IMR-90 (cell line): ENCODE results near the gene CDC73. TPM values are rescaled to one million over a fixed set of nuclear protein-coding genes. Genes with fewer than 3 reads are reported as not detected.

ENCODE experiments used
- ATAC-seq: fragments of 200-7000 bp; cut with Tn5 transposase; 2 replicates; pipeline ENCODE4 v1.9.1; 2020; ENCODE audit warnings: low read depth, mild to moderate bottlenecking, moderate library complexity
- BruUV-seq: library from RNA; stranded (reverse); fragments of 400-500 nt; replicated peaks from 2 replicates; lab custom pipeline; 2021; lab: Mats Ljungman, UMichigan
- CTCF ChIA-PET: fragments of 300-600 bp; formaldehyde crosslinking; extraction: SDS; loops from one replicate; lab custom pipeline; 2021; ENCODE audit warnings: antibody characterized with exemption; lab: Yijun Ruan, JAX
- POLR2A ChIA-PET: fragments of 300-600 bp; sonication (Branson Sonifier 250); formaldehyde crosslinking; loops from one replicate; lab custom pipeline; 2022; ENCODE audit warnings: antibody characterized with exemption; ENCODE audit not compliant: unreplicated experiment; lab: Charles Lee
- DNase-seq: peaks from one replicate; pipeline ENCODE4 v3.0.0; 2013
- H2AFZ ChIP-seq: replicated peaks from 2 replicates; pipeline ENCODE3; 2013; ENCODE audit warnings: low read length, mild to moderate bottlenecking; ENCODE audit not compliant: poor library complexity
- H2AK5ac ChIP-seq: 2 replicates; pipeline ENCODE4 v1.6.1; 2013; ENCODE audit warnings: low read depth, low read length, inconsistent platforms
- H2AK9ac ChIP-seq: replicated peaks from 2 replicates; pipeline ENCODE3; 2013; ENCODE audit warnings: mild to moderate bottlenecking, low read depth, low read length, moderate library complexity; ENCODE audit not compliant: poor library complexity
- H2BK120ac ChIP-seq: 2 replicates; pipeline ENCODE4 v1.6.1; 2013; ENCODE audit warnings: low read depth, low read length, inconsistent platforms
- H2BK15ac ChIP-seq: 3 replicates; pipeline ENCODE4 v1.6.1; 2013; ENCODE audit warnings: low read depth, low read length, inconsistent platforms
- H2BK20ac ChIP-seq: 2 replicates; pipeline ENCODE4 v1.6.1; 2013; ENCODE audit warnings: low read depth, mild to moderate bottlenecking, inconsistent platforms, low read length, moderate library complexity
- H2BK5ac ChIP-seq: 2 replicates; pipeline ENCODE4 v1.6.1; 2013; ENCODE audit warnings: mild to moderate bottlenecking, low read depth, low read length, inconsistent platforms; ENCODE audit not compliant: poor library complexity, severe bottlenecking
- H3K14ac ChIP-seq: replicated peaks from 2 replicates; pipeline ENCODE4 v1.6.1; 2013; ENCODE audit warnings: low read depth, low read length, inconsistent platforms
- H3K18ac ChIP-seq: 2 replicates; pipeline ENCODE4 v1.6.1; 2013; ENCODE audit warnings: low read depth, low read length, control low read depth
- H3K23ac ChIP-seq: 2 replicates; pipeline ENCODE4 v1.6.1; 2013; ENCODE audit warnings: low read depth, low read length, inconsistent platforms
- H3K27ac ChIP-seq: 2 replicates; pipeline ENCODE4 v1.5.1; 2013; ENCODE audit warnings: mild to moderate bottlenecking, control low read depth, low read length; ENCODE audit not compliant: insufficient read depth
- H3K27me3 ChIP-seq: 2 replicates; pipeline ENCODE4 v1.6.1; 2013; ENCODE audit warnings: low read length; ENCODE audit not compliant: control insufficient read depth, insufficient read depth
- H3K36me3 ChIP-seq: 2 replicates; pipeline ENCODE4 v1.6.1; 2013; ENCODE audit warnings: low read length, mixed read lengths; ENCODE audit not compliant: control insufficient read depth, insufficient read depth
- H3K4ac ChIP-seq: 2 replicates; pipeline ENCODE4 v1.6.1; 2013; ENCODE audit warnings: low read depth, low read length, inconsistent platforms
- H3K4me1 ChIP-seq: 2 replicates; pipeline ENCODE4 v1.6.1; 2013; ENCODE audit warnings: low read length, mixed read lengths; ENCODE audit not compliant: control insufficient read depth, insufficient read depth
- H3K4me2 ChIP-seq: 2 replicates; pipeline ENCODE4 v1.6.1; 2013; ENCODE audit warnings: low read depth, mild to moderate bottlenecking, control low read depth, low read length, moderate library complexity
- H3K4me3 ChIP-seq: 2 replicates; pipeline ENCODE4 v1.5.1; 2013; ENCODE audit warnings: low read depth, mild to moderate bottlenecking, control low read depth, low read length, moderate library complexity; ENCODE audit not compliant: insufficient read depth
- H3K56ac ChIP-seq: 2 replicates; pipeline ENCODE4 v1.6.1; 2013; ENCODE audit warnings: low read length, inconsistent platforms; ENCODE audit not compliant: insufficient read depth; ENCODE audit errors: extremely low read depth
- H3K79me1 ChIP-seq, 2 experiments: 2 replicates each; pipeline ENCODE4 v1.6.1; 2013; ENCODE audit warnings: low read length in 2 of 2, inconsistent platforms in 1 of 2, low read depth in 1 of 2
- H3K9ac ChIP-seq: 2 replicates; pipeline ENCODE4 v1.6.1; 2013; ENCODE audit warnings: low read depth, low read length, control low read depth
- H3K9me1 ChIP-seq: 2 replicates; pipeline ENCODE4 v1.6.1; 2013; ENCODE audit warnings: low read length, inconsistent platforms; ENCODE audit not compliant: insufficient read depth
- H3K9me3 ChIP-seq: 2 replicates; pipeline ENCODE4 v1.6.1; 2013; ENCODE audit warnings: low read length; ENCODE audit not compliant: control insufficient read depth, insufficient read depth
- H4K20me1 ChIP-seq: 2 replicates; pipeline ENCODE4 v1.6.1; 2013; ENCODE audit warnings: low read length, inconsistent platforms; ENCODE audit not compliant: insufficient read depth
- H4K5ac ChIP-seq: 2 replicates; pipeline ENCODE4 v1.6.1; 2013; ENCODE audit warnings: mild to moderate bottlenecking, low read depth, low read length, control low read depth
- H4K8ac ChIP-seq, 2 experiments: 2 replicates each; pipeline ENCODE4 v1.6.1; 2013; ENCODE audit warnings: low read depth in 2 of 2, low read length in 2 of 2, control low read depth in 1 of 2, inconsistent platforms in 1 of 2
- H4K91ac ChIP-seq: 2 replicates; pipeline ENCODE4 v1.6.1; 2013; ENCODE audit warnings: low read depth, low read length, inconsistent platforms; ENCODE audit not compliant: insufficient read depth
- BHLHE40 ChIP-seq: fragments of 150-350 bp; IDR thresholded peaks from 2 replicates; pipeline ENCODE4 v1.6.1; 2016; ENCODE audit warnings: mild to moderate bottlenecking, low read depth, low read length
- CEBPB ChIP-seq: IDR thresholded peaks from 2 replicates; pipeline ENCODE4 v1.6.1; 2012; ENCODE audit warnings: low read depth, low read length, improper control_type of control experiment
- CHD1 ChIP-seq: IDR thresholded peaks from 2 replicates; pipeline ENCODE4 v1.6.1; 2012; ENCODE audit warnings: low read depth, low read length, improper control_type of control experiment
- FOS ChIP-seq: fragments of 150-350 bp; IDR thresholded peaks from 2 replicates; pipeline ENCODE4 v1.6.1; 2016; ENCODE audit warnings: low read depth, low read length
- MAFK ChIP-seq: IDR thresholded peaks from 2 replicates; pipeline ENCODE4 v1.6.1; 2012; ENCODE audit warnings: low read depth, low read length, improper control_type of control experiment
- MAZ ChIP-seq: IDR thresholded peaks from 2 replicates; pipeline ENCODE4 v1.6.1; 2012; ENCODE audit warnings: low read depth, mild to moderate bottlenecking, low read length, improper control_type of control experiment, moderate library complexity, borderline replicate concordance
- MXI1 ChIP-seq: IDR thresholded peaks from 2 replicates; pipeline ENCODE4 v1.6.1; 2012; ENCODE audit warnings: low read depth, mild to moderate bottlenecking, low read length, moderate library complexity, borderline replicate concordance
- NFE2L2 ChIP-seq: fragments of 150-350 bp; IDR thresholded peaks from 2 replicates; pipeline ENCODE4 v1.6.1; 2016; ENCODE audit warnings: low read depth, mild to moderate bottlenecking, low read length
- POLR2A ChIP-seq: IDR thresholded peaks from 2 replicates; pipeline ENCODE4 v1.6.1; 2012; ENCODE audit warnings: mild to moderate bottlenecking, low read depth, low read length
- RAD21 ChIP-seq: IDR thresholded peaks from 2 replicates; pipeline ENCODE4 v1.6.1; 2012; ENCODE audit warnings: low read length, improper control_type of control experiment
- RCOR1 ChIP-seq: IDR thresholded peaks from 2 replicates; pipeline ENCODE4 v1.6.1; 2012; ENCODE audit warnings: mild to moderate bottlenecking, low read length, improper control_type of control experiment; ENCODE audit not compliant: insufficient replicate concordance
- RFX5 ChIP-seq: IDR thresholded peaks from 2 replicates; pipeline ENCODE4 v1.8.0; 2012; ENCODE audit warnings: low read depth, mild to moderate bottlenecking, low read length, moderate library complexity
- SMC3 ChIP-seq: fragments of 150-350 bp; IDR thresholded peaks from 2 replicates; pipeline ENCODE4 v1.6.1; 2016; ENCODE audit warnings: low read depth, mild to moderate bottlenecking, antibody characterized with exemption, low read length, moderate library complexity
- WGBS, 2 experiments: methylation state at CpG; one replicate each; pipeline versions ENCODE4 v1.1.5 to v1.1.7; 2013; ENCODE audit warnings: missing lambda C conversion rate in 2 of 2; ENCODE audit not compliant: insufficient read length in 1 of 2; ENCODE audit errors: extremely low coverage in 2 of 2; 5-methylcytosine and 5-hydroxymethylcytosine counted together
- dilution Hi-C: fragments of 300-500 bp; cut with HindIII; formaldehyde crosslinking; loops from one replicate; pipeline ENCODE4 v1.14.3; 2018; ENCODE audit warnings: low sequenced_read_pairs; ENCODE audit not compliant: unreplicated experiment
- in situ Hi-C: fragments of 300-500 bp; cut with MboI; formaldehyde crosslinking; loops from 3 replicates; pipeline ENCODE4 v1.14.3; 2019; ENCODE audit warnings: low sequenced_read_pairs, inconsistent platforms, mixed read lengths
- intact Hi-C: fragments of 100-400 bp; cut with micrococcal nuclease; formaldehyde crosslinking; loops from 2 replicates; pipeline ENCODE4 v1.10.0; 2022
- polyA plus RNA-seq, 3 experiments: library from polyadenylated mRNA; depleted of rRNA; stranded (reverse); fragments of >200 nt; gene quantifications; 2 replicates each; pipeline ENCODE4 v1.2.3, GENCODE V29; 2012; ENCODE audit warnings: low replicate concordance in 1 of 3
- total RNA-seq: library from RNA; depleted of rRNA; stranded (reverse); fragments of >200 nt; gene quantifications from 2 replicates; pipeline ENCODE4 v1.2.3, GENCODE V29; 2012
- TF ChIP-seq, protein P1 (sequence below): fragments of 150-350 bp; IDR thresholded peaks from 2 replicates; pipeline ENCODE4 v1.6.1; 2017; ENCODE audit warnings: mild to moderate bottlenecking, antibody characterized with exemption, low read length, low read depth
- TF ChIP-seq, protein P2 (sequence below): fragments of 150-350 bp; IDR thresholded peaks from 2 replicates; pipeline ENCODE4 v1.6.1; 2016; ENCODE audit warnings: low read depth, mild to moderate bottlenecking, low read length, moderate library complexity, borderline replicate concordance
- TF ChIP-seq, protein P3 (sequence below): conservative IDR thresholded peaks from 2 replicates; pipeline ENCODE4 v1.5.1; 2012; ENCODE audit warnings: mild to moderate bottlenecking, low read depth, low read length, improper control_type of control experiment

Gene CDC73
- total and polyA plus RNA-seq, 2 of the 4 experiments (the other 2 are of a cell fraction): 22.1 to 29.6 TPM

DNA sequence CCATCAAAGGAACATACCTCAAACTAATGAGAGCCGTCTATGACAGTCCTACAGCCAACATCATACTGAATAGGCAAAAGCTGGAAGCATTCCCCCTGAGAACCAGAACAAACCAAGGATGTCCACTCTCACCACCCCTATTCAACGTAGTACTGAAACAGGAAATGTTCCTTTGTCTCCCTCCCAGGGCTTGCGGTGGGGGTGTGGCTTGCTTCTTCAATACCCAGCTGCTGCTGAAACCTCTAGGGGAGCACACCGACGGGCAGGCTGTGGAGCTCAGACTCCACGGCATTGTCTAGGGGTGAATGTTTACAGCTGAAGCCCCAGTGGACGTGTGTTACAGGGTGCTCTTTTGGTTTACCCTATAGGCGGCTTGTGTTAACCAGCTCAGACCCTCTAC is 95.1 kb downstream of the CDC73 start:
- dilution Hi-C loops: no loop called here
- Histone ChIP-seq H3K56ac (no peak overlapping the region), H3K9me3 (peaks cover 3% of the 10 kb centered on the region), H4K91ac (no peak overlapping the region), H3K27me3 (no peaks in the 10 kb centered on the region), H2BK120ac (no peak overlapping the region), H3K14ac (no peak overlapping the region), H3K4me1 (0 out of 2 replicates have a peak, but pooled peaks cover 2% of the 10 kb centered on the region), H2AFZ (no peak overlapping the region), H2BK20ac (no peak overlapping the region), H3K9me1 (no peaks in the 10 kb centered on the region), H3K4ac (no peak overlapping the region), H4K20me1 (no peaks in the 10 kb centered on the region), H4K8ac (no peak overlapping the region), H2AK5ac (no peak overlapping the region), H2BK5ac (no peak overlapping the region), H3K23ac (no peak overlapping the region), H3K36me3 (peaks cover 15% of the 10 kb centered on the region), H2BK15ac (no peak overlapping the region), H3K18ac (no peak overlapping the region), H4K5ac (no peak overlapping the region), H3K4me3 (no peak overlapping the region), H3K9ac (no peak overlapping the region), H3K4me2 (no peak overlapping the region), H3K79me1 (peaks cover 7 to 21% of the 10 kb centered on the region in 2 experiments), H2AK9ac (no peak overlapping the region), H3K27ac (no peak overlapping the region)
- ATAC-seq: no peak
- no CpG with 5 or more reads among the region's 8 CpGs for WGBS, 2 experiments
- TF ChIP-seq RAD21: no peak
- TF ChIP-seq, protein P1, sequence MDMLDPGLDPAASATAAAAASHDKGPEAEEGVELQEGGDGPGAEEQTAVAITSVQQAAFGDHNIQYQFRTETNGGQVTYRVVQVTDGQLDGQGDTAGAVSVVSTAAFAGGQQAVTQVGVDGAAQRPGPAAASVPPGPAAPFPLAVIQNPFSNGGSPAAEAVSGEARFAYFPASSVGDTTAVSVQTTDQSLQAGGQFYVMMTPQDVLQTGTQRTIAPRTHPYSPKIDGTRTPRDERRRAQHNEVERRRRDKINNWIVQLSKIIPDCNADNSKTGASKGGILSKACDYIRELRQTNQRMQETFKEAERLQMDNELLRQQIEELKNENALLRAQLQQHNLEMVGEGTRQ: no peak
- TF ChIP-seq MAFK: no peak
- no peak for TF ChIP-seq SMC3
- TF ChIP-seq CHD1: no peak
- no peak for TF ChIP-seq CEBPB
- no peak for TF ChIP-seq FOS
- TF ChIP-seq POLR2A: no peak
- no peak for TF ChIP-seq BHLHE40
- no peak for TF ChIP-seq NFE2L2
- TF ChIP-seq, protein P2, sequence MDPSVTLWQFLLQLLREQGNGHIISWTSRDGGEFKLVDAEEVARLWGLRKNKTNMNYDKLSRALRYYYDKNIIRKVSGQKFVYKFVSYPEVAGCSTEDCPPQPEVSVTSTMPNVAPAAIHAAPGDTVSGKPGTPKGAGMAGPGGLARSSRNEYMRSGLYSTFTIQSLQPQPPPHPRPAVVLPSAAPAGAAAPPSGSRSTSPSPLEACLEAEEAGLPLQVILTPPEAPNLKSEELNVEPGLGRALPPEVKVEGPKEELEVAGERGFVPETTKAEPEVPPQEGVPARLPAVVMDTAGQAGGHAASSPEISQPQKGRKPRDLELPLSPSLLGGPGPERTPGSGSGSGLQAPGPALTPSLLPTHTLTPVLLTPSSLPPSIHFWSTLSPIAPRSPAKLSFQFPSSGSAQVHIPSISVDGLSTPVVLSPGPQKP: no peak
- TF ChIP-seq, protein P3, sequence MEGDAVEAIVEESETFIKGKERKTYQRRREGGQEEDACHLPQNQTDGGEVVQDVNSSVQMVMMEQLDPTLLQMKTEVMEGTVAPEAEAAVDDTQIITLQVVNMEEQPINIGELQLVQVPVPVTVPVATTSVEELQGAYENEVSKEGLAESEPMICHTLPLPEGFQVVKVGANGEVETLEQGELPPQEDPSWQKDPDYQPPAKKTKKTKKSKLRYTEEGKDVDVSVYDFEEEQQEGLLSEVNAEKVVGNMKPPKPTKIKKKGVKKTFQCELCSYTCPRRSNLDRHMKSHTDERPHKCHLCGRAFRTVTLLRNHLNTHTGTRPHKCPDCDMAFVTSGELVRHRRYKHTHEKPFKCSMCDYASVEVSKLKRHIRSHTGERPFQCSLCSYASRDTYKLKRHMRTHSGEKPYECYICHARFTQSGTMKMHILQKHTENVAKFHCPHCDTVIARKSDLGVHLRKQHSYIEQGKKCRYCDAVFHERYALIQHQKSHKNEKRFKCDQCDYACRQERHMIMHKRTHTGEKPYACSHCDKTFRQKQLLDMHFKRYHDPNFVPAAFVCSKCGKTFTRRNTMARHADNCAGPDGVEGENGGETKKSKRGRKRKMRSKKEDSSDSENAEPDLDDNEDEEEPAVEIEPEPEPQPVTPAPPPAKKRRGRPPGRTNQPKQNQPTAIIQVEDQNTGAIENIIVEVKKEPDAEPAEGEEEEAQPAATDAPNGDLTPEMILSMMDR: no peak
- TF ChIP-seq MXI1: no peak
- TF ChIP-seq RFX5: no peak
- TF ChIP-seq MAZ: no peak
- TF ChIP-seq RCOR1: no peak
- no peak for DNase-seq
- intact Hi-C loops: no loop called here
- POLR2A ChIA-PET: no interaction called here
- CTCF ChIA-PET: no interaction called here
- BruUV-seq: no TSS peak
- in situ Hi-C loops: no loop called here
